AG04450 (cell line): ENCODE data around the gene PBXIP1. TPM values are rescaled to one million over a fixed set of nuclear protein-coding genes. Genes with fewer than 3 reads are reported as not detected.

Experiments
- CTCF ChIA-PET: fragments of 300-600, 350-600 bp; formaldehyde crosslinking; extraction: SDS; loops from one replicate; lab custom pipeline; 2022; ENCODE audit warnings: antibody characterized with exemption, inconsistent platforms; lab: Charles Lee
- POLR2A ChIA-PET: fragments of 350-600 bp; formaldehyde crosslinking; extraction: SDS; loops from one replicate; lab custom pipeline; 2021; ENCODE audit warnings: antibody characterized with exemption, inconsistent platforms; lab: Yijun Ruan, JAX
- DNase-seq: peaks from one replicate; pipeline ENCODE4 v3.0.0-alpha.2; 2011; ENCODE audit warnings: low read depth, low spot score
- H3K27ac ChIP-seq: one replicate; pipeline ENCODE4 v1.5.1; 2012; ENCODE audit warnings: low read depth, low read length, control low read depth
- H3K27me3 ChIP-seq: one replicate; pipeline ENCODE4 v1.6.0; 2012; ENCODE audit warnings: low read length; ENCODE audit not compliant: control insufficient read depth, insufficient read depth
- H3K4me3 ChIP-seq: 2 replicates; pipeline ENCODE4 v1.5.1; 2011; ENCODE audit warnings: mild to moderate bottlenecking, low read depth, low read length, control low read depth
- H3K9me3 ChIP-seq: 2 replicates; pipeline ENCODE4 v1.5.1; 2012; ENCODE audit warnings: low read length; ENCODE audit not compliant: control insufficient read depth, insufficient read depth
- polyA plus RNA-seq: library from polyadenylated mRNA; depleted of rRNA; stranded (reverse); fragments of >200 nt; gene quantifications from 2 replicates; pipeline ENCODE4 v1.2.3, GENCODE V29; 2011
- TF ChIP-seq, protein P1 (sequence below): IDR thresholded peaks from 2 replicates; pipeline ENCODE4 v1.5.1; 2011; ENCODE audit warnings: low read depth, low read length, control low read depth, inconsistent platforms

PBXIP1 gene
- polyA plus RNA-seq, 1 experiment, result 72.2 TPM

DNA sequence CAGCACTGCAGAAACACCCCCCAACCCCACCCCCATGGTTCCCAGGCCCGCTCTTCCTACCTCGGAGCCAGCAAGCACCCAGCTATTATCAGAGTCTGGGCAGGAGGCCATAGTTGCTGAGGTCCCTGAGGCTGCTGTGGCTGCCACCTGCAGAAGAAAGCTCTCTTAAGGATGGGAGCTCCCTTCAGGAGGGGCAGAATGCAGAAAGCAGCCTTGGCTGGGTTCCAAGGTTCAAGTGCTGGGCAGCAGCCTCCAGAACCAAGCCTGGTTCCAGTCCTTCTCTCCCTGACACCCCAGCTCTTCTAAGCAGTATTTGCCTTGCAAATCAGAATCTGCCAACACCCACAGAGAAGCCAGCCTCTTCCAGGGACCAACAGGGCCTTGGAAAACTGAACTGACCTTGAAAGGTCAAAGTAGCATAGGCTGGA, 2.3 kb downstream of the PBXIP1 start:
- POLR2A ChIA-PET, result interaction anchor here (5.5 kb wide), 1 partner anchor 17 kb away, joined by 21 read pairs; the partner anchor contains the start of gene SHC1
- Histone ChIP-seq H3K9me3 (no peaks in the 10 kb centered on the region), H3K4me3 (no peak overlapping the region), H3K27ac (no peak overlapping the region), H3K27me3 (no peaks in the 10 kb centered on the region)
- TF ChIP-seq, protein P1, sequence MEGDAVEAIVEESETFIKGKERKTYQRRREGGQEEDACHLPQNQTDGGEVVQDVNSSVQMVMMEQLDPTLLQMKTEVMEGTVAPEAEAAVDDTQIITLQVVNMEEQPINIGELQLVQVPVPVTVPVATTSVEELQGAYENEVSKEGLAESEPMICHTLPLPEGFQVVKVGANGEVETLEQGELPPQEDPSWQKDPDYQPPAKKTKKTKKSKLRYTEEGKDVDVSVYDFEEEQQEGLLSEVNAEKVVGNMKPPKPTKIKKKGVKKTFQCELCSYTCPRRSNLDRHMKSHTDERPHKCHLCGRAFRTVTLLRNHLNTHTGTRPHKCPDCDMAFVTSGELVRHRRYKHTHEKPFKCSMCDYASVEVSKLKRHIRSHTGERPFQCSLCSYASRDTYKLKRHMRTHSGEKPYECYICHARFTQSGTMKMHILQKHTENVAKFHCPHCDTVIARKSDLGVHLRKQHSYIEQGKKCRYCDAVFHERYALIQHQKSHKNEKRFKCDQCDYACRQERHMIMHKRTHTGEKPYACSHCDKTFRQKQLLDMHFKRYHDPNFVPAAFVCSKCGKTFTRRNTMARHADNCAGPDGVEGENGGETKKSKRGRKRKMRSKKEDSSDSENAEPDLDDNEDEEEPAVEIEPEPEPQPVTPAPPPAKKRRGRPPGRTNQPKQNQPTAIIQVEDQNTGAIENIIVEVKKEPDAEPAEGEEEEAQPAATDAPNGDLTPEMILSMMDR, result no peak
- no peak for DNase-seq
- CTCF ChIA-PET, result interaction anchor here (1.0 to 3.8 kb wide), 6 partner anchors 10 to 394 kb away, joined by 4 to 28 read pairs (median 12); partner anchors contain the start of gene LENEP

DNA sequence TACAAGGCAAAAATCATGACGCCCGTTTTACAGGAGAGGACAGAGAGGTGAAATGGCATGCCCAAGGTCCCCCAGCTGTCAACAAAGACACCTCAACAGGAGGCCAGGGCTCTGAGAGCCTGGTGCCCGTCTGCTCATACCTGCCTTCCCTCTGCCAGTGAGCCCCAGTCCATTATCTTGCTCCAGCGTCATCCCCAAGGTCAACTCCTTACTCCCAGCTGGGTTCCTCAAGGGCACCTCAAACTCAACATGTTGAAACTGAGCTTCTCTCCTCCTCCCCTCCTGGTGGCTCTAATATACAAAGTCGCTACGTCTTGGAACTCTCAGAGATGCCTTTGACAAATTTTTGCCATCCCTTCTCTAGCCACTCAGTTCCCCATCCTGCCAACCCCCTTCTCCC, 3.2 kb downstream of the PBXIP1 start:
- H3K4me3 ChIP-seq, result no peak overlapping the region
- TF ChIP-seq, protein P1, result no peak
- ChIA-PET POLR2A (interaction anchor here (1.3 kb wide), 1 partner anchor 18 kb away, joined by 4 read pairs; the partner anchor contains the start of gene SHC1), CTCF (interaction anchor here (0.8 to 2.5 kb wide), 3 partner anchors 8 to 132 kb away, joined by 3 to 6 read pairs (median 4); partner anchors contain the start of gene PMVK)
- H3K27ac ChIP-seq, result no peak overlapping the region
- no peak for DNase-seq
- no peaks in the 10 kb centered on the region for H3K27me3 ChIP-seq
- no peaks in the 10 kb centered on the region for H3K9me3 ChIP-seq

DNA sequence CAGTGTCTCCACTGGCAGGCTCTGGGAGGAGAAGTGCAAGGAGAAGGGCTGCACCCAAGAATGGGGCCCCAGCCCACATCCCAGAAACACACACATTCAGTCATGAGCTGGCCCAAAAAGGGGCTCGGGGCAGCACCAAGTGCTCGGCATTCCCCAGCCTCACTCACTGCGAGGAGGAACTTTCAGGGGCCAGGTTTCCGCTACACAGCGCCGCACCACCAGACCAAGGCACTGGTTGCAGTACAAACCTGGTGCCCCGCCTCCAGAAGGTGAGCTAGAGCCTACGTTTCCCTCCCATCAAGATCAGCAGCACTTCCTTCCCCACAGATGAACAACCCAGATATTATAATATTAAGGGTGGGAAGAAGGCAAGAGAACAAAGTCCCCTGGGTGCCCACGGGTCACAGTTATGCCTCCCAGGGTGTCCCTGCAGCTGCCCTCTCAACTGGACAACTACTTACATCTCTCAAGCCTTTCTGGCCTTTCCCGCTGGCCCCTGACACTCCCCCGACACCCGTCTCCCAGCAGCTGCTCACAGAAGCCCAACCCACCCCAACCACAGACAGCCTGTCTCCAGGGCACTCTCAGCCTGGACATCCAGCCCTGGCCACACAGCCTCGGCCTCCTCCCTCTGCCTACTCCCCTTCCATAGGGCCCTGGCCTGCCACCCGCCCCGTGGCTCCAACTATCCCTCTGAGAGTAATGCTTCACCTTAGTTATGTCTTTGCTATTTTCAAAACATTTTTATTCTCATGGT, 3.8 kb downstream of the PBXIP1 start:
- H3K9me3 ChIP-seq, result no peaks in the 10 kb centered on the region
- H3K4me3 ChIP-seq, result no peak overlapping the region
- ChIA-PET POLR2A (interaction anchor here (0.7 to 1.3 kb wide), 2 partner anchors 15 to 19 kb away, joined by 3 to 4 read pairs; partner anchors contain the start of genes PMVK and SHC1), CTCF (interaction anchor here (0.8 to 1.5 kb wide), 2 partner anchors 9 to 16 kb away, joined by 3 to 4 read pairs; partner anchors contain the start of gene PMVK)
- no peak overlapping the region for H3K27ac ChIP-seq
- no peak for DNase-seq
- H3K27me3 ChIP-seq, result no peaks in the 10 kb centered on the region
- TF ChIP-seq, protein P1, result no peak

DNA sequence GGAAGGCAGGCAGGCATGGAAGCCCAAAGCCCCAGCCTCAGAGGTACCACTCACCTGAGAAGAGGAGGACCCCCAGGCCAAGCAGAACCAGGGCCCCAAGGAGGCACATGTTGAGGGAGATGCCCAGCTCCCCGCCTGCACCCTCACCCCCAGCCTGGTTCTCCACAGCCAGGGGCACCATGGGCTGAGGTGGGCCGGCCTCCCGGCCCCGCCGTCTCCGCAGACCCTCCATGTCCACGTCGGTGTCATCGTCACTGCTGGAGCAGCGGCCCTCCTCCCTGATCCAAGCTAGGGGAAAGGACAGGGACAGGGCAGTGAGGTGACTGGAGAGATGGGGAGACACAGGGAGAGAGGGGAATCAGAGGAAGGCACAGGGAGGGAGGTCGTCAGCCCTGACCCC, 7.8 kb downstream of the PBXIP1 start:
- CTCF ChIA-PET, result no interaction called here
- TF ChIP-seq, protein P1, result no peak
- Histone ChIP-seq H3K4me3 (no peak overlapping the region), H3K27ac (no peak overlapping the region), H3K27me3 (no peaks in the 10 kb centered on the region), H3K9me3 (no peaks in the 10 kb centered on the region)
- no peak for DNase-seq
- POLR2A ChIA-PET, result interaction anchor here (0.6 kb wide), 1 partner anchor 21 kb away, joined by 4 read pairs; no protein-coding TSS in a partner anchor
